Activated CD4-positive, alpha-beta T cell treated with anti-CD3 and anti-CD28 coated beads, Interleukin-2, amount 10 ng/mL, durations not matched to agents 24 days and 14 days (primary cell): ENCODE data around the gene MPST. TPM values are rescaled to one million over a fixed set of nuclear protein-coding genes. Genes with fewer than 3 reads are reported as not detected.

Experiments
- DNase-seq: peaks from one replicate; pipeline ENCODE4 v3.0.0; 2022
- H3K27ac Mint-ChIP-seq: one replicate; pipeline ENCODE4 v1.8.0; 2022; ENCODE audit warnings: mild to moderate bottlenecking, mixed read lengths
- H3K27me3 Mint-ChIP-seq: one replicate; pipeline ENCODE4 v1.8.0; 2022; ENCODE audit warnings: mixed read lengths
- H3K36me3 Mint-ChIP-seq: one replicate; pipeline ENCODE4 v1.8.0; 2022; ENCODE audit warnings: low read depth, mild to moderate bottlenecking, mixed read lengths
- H3K4me1 Mint-ChIP-seq: one replicate; pipeline ENCODE4 v1.8.0; 2021; ENCODE audit warnings: mixed read lengths
- H3K4me3 Mint-ChIP-seq: one replicate; pipeline ENCODE4 v1.8.0; 2022; ENCODE audit warnings: mild to moderate bottlenecking, moderate library complexity, mixed read lengths
- H3K9me3 Mint-ChIP-seq: one replicate; pipeline ENCODE4 v1.8.0; 2021; ENCODE audit warnings: mixed read lengths
- intact Hi-C: fragments of 100-400 bp; cut with micrococcal nuclease; formaldehyde crosslinking; loops from one replicate; pipeline ENCODE4 v1.15.1; 2023
- total RNA-seq: library from RNA; stranded (reverse); gene quantifications from 2 replicates; pipeline ENCODE4 v1.2.3, GENCODE V29; 2022

Gene MPST
- 21.0 and 21.1 TPM in 2 replicates for total RNA-seq

GRCh38 chr22:37019309-37020191 lies at the start of gene MPST, which contains the start of gene TST:
TSS of gene MPST (plus strand) at chr22:37019742. CDS start at chr22:37019837, 95 bp downstream.
TSS of gene TST (minus strand) at chr22:37019447. CDS start at chr22:37018732, 715 bp downstream.
- peak within 1 kb of the TSS; percentile 93 for H3K4me3 Mint-ChIP-seq
- H3K9me3 Mint-ChIP-seq, result no peaks in the 10 kb centered on the region
- peak; percentile 87 for DNase-seq
- no peaks in the 10 kb centered on the region for H3K36me3 Mint-ChIP-seq
- peak within 1 kb of the TSS; percentile 89 for H3K27ac Mint-ChIP-seq
- peaks cover 2% of the 10 kb centered on the region for H3K27me3 Mint-ChIP-seq
- intact Hi-C loops, result no loop called here
- peaks cover 16% of the 10 kb centered on the region for H3K4me1 Mint-ChIP-seq

DNA sequence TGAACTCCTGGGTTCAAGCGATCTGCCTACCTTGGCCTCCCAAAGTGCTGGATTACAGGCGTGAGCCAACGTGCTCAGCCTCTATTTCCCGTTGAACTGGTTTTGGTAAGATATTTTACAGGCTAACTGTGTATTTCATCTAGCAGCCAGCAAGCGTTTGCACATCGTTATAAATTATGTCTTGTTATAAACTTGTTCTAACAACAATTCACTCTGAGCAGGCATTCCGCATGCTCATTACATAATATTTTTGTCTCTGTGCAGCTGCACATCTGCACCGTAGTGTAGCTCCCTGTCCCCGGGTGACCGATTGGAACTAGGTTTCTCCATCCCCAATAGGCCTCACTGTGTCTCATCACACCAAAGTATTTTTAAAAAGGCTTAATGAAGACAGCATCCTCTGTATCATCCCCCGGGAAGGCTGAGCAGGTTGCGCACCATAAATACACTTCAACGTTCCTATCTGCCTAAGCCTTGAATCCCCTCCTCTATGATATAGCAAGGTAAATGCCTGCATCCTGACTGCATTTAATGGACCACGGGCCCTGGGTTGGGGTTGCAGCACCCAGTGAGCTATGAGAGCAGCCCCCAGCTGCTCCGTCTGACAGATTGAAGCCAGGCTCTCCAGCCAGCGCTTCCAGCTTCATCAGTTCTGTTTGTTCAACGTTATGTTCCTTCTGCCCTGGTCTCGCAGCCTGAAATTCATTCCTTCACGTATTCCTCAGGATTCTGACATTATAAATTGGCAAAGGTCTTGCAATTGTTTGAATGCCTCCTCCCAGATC lies 48.0 kb upstream of the MPST start:
- no peak for DNase-seq
- Mint-ChIP-seq H3K36me3 (no peaks in the 10 kb centered on the region), H3K4me3 (no peak overlapping the region), H3K9me3 (no peaks in the 10 kb centered on the region), H3K27ac (no peak overlapping the region), H3K4me1 (peaks cover 2% of the 10 kb centered on the region), H3K27me3 (peaks cover 10% of the 10 kb centered on the region)
- intact Hi-C loops, result no loop called here

- Mint-ChIP-seq H3K4me1 (peaks cover 9% of the 10 kb centered on the region), H3K9me3 (no peaks in the 10 kb centered on the region), H3K36me3 (no peaks in the 10 kb centered on the region), H3K4me3 (no peak overlapping the region), H3K27ac (no peak overlapping the region), H3K27me3 (peaks cover 2% of the 10 kb centered on the region)
- intact Hi-C loops, result loop anchor here (5.0 kb wide), 2 partner anchors 221 to 429 kb away; no protein-coding TSS in a partner anchor
- no peak for DNase-seq
These were observed 42.9 kb upstream of the MPST start for GRCh38 chr22:36976606-36977005.

- peak overlapping the region; percentile 82 for H3K27ac Mint-ChIP-seq
- H3K27me3 Mint-ChIP-seq, result peaks cover 6% of the 10 kb centered on the region
- intact Hi-C loops, result loop anchor here (5.0 kb wide), 2 partner anchors 220 to 430 kb away; no protein-coding TSS in a partner anchor
- no peaks in the 10 kb centered on the region for H3K36me3 Mint-ChIP-seq
- no peaks in the 10 kb centered on the region for H3K9me3 Mint-ChIP-seq
- H3K4me1 Mint-ChIP-seq, result peaks cover 9% of the 10 kb centered on the region
- peak; percentile 89 for DNase-seq
- peak overlapping the region; percentile 84 for H3K4me3 Mint-ChIP-seq
These were observed 42.1 kb upstream of the MPST start for GRCh38 chr22:36977401-36977861.

DNA sequence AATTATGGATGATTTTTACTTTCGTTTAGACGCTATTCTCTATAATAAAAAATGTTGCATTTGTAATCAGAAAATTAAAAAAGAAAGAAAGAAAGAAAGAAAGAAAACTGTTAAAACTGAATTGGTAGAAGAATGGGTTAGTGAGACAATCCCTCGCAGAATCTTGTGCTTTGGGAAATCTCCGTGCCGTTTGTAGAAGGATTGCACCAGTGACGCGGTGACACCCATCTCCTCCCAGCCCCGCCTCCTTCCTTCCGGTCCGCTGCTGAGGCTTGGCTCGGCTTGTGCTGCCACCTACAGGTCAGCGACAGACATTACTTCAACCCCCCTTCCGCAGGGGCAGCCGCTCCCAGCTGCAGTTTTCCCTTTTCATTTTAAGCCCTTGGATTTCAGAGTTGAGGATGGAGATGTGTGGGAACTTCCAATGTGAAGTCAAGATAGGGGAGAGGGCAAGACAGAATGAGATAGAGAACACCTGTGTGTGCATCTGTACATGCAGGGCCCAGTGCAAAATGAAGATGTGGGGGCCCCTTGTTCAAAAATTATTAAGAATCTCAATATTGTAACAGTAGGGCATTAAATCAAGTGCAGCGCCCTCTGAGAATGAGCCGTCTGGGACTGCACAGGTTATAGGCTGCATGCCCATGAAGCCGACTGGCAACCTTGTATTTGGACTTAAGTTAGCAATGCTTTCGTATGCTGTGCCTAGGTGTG lies 41.4 kb upstream of the MPST start:
- Mint-ChIP-seq H3K9me3 (no peaks in the 10 kb centered on the region), H3K36me3 (no peaks in the 10 kb centered on the region), H3K4me1 (peaks cover 9% of the 10 kb centered on the region), H3K27ac (peak overlapping the region; percentile 8), H3K27me3 (peaks cover 8% of the 10 kb centered on the region), H3K4me3 (peak overlapping the region; percentile 84)
- peak; percentile 97 for DNase-seq
- intact Hi-C loops, result loop anchor here (1.0 to 5.0 kb wide), 5 partner anchors 122 to 431 kb away; no protein-coding TSS in a partner anchor

DNA sequence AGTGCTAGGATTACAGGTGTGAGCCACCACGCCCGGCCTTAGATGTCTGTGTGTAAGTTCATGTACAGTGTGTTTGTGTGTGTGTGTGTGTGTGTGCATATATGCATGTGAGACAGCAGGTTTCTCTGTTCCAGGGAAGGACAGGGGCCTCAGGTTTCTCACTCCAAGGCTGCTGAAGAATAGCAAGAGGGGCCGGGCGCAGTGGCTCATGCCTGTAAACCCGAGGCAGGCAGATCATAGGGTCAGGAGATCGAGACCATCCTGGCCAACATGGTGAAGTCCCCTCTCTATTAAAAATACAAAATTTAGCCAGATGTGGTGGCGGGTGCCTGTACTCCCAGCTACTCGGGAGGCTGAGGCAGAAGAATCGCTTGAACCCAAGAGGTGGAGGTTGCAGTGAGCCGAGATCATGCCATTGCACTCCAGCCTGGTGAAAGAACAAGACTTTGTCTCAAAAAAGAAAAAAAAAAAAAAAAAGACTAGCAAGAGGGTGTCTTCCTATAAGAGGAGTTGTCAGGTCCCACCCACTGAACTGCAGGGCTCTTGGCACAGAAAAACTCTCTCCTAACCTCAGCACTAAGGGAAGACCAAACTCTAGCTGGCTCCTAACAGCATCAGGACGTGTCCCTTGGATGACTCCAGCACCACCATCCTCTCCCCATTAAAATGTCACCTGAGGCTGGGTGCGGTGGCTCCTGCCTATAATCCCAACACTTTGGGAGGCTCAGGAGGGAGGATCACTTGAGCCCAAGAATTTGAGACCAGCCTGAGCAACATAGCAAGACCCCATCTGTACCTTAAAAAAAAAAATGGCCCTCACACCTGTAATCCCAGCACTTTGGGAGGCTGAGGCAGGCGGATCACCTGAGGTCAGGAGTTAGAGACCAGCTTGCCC lies 40.3 kb upstream of the MPST start:
- intact Hi-C loops, result loop anchor here (2.0 to 5.0 kb wide), 3 partner anchors 218 to 432 kb away; no protein-coding TSS in a partner anchor
- Mint-ChIP-seq H3K27me3 (peaks cover 11% of the 10 kb centered on the region), H3K27ac (no peak overlapping the region), H3K9me3 (no peaks in the 10 kb centered on the region), H3K4me1 (peaks cover 9% of the 10 kb centered on the region), H3K36me3 (no peaks in the 10 kb centered on the region), H3K4me3 (no peak overlapping the region)
- DNase-seq, result no peak

DNA sequence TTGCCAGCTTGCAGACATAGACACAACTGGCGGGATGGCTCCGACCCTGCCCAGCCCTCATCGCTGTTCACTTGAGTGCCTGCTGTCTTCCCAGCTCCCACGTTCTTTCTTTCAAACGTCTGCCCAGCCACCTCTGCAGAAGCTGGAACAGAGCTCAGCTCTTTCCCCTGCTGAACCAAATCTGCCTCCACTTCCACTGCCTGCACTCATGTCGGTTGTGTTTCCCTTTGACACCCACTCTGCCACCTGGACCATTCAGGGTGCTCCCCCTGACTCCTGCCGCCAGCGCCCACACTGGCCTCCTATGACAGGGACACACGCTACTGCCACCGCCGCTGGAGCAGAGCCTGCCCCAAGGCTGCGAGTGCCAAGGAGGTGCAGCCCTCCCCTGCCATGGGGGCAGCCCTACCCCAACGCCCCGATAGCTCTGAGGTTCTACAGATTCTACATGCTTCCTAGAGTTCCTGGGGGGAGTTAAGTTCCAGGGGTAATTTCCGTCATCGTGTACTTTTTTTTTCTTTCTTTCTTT lies 38.2 kb upstream of the MPST start:
- Mint-ChIP-seq H3K9me3 (peaks cover 11% of the 10 kb centered on the region), H3K4me1 (peaks cover 7% of the 10 kb centered on the region), H3K27me3 (peaks cover 12% of the 10 kb centered on the region), H3K27ac (no peak overlapping the region), H3K4me3 (no peak overlapping the region), H3K36me3 (peaks cover under 1% of the 10 kb centered on the region)
- DNase-seq, result no peak
- intact Hi-C loops, result no loop called here

GRCh38 chr22:36982136-36982535 lies 37.4 kb upstream of the MPST start:
- peaks cover 11% of the 10 kb centered on the region for H3K27me3 Mint-ChIP-seq
- H3K4me3 Mint-ChIP-seq, result no peak overlapping the region
- H3K27ac Mint-ChIP-seq, result no peak overlapping the region
- peaks cover 1% of the 10 kb centered on the region for H3K36me3 Mint-ChIP-seq
- intact Hi-C loops, result no loop called here
- H3K4me1 Mint-ChIP-seq, result peaks cover 7% of the 10 kb centered on the region
- DNase-seq, result no peak
- peaks cover 16% of the 10 kb centered on the region for H3K9me3 Mint-ChIP-seq

GRCh38 chr22:36985211-36985889 lies 34.2 kb upstream of the MPST start:
- H3K9me3 Mint-ChIP-seq, result peaks cover 16% of the 10 kb centered on the region
- peaks cover 1% of the 10 kb centered on the region for H3K36me3 Mint-ChIP-seq
- peaks cover 22% of the 10 kb centered on the region for H3K27me3 Mint-ChIP-seq
- H3K27ac Mint-ChIP-seq, result no peak overlapping the region
- H3K4me1 Mint-ChIP-seq, result no peaks in the 10 kb centered on the region
- intact Hi-C loops, result no loop called here
- no peak overlapping the region for H3K4me3 Mint-ChIP-seq
- no peak for DNase-seq

DNA sequence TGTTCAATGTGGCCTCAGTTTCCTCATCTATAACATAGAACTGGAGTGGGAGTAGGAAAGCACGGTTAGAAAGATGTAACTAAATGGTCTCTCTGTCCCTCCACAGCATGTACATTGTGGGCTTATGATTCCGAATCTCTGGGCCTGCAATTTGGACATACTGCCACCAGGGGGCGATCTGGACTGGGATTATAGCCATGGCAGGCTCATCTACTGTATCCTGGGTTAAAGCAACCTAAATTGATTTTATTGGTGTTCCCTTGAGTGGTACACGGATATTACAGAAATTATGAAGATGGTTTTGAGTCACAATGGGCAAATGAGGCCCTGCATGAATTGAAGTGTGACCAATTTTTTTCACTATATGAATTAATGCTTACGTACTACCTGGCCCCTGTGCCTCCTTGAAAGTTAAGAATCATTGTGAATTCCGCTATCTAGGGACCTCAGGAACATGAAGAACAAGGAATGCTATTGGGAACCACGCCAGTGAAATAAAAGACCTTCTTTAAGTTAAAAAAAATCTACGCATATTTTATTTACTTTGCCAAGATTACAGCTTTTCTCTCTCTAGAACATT lies 33.2 kb upstream of the MPST start:
- intact Hi-C loops, result loop anchor here (2.0 kb wide), 1 partner anchor 274 kb away; no protein-coding TSS in a partner anchor
- Mint-ChIP-seq H3K9me3 (peaks cover 16% of the 10 kb centered on the region), H3K4me1 (no peaks in the 10 kb centered on the region), H3K36me3 (peaks cover 1% of the 10 kb centered on the region), H3K27me3 (peaks cover 25% of the 10 kb centered on the region), H3K27ac (no peak overlapping the region), H3K4me3 (no peak overlapping the region)
- peak; percentile 78 for DNase-seq

GRCh38 chr22:36988075-36988832 lies 31.3 kb upstream of the MPST start:
- Mint-ChIP-seq H3K4me1 (no peaks in the 10 kb centered on the region), H3K9me3 (peaks cover 16% of the 10 kb centered on the region), H3K4me3 (no peak overlapping the region), H3K27ac (no peak overlapping the region), H3K36me3 (peaks cover 1% of the 10 kb centered on the region), H3K27me3 (peaks cover 24% of the 10 kb centered on the region)
- intact Hi-C loops, result no loop called here
- no peak for DNase-seq
